Middle frontal gyrus (tissue), 1 donor: ENCODE measurements around the gene SAP30BP.
A peak's percentile ranks its signal among the peaks of the same experiment; 100 is the strongest.

Experiments used
- DNase-seq: peaks from one replicate; pipeline ENCODE4 v3.0.0-alpha.2; 2015; ENCODE audit warnings: low spot score; ENCODE audit errors: extremely low spot score

Gene SAP30BP

GRCh38 chr17:75646638-75646992 lies 20.5 kb upstream of the SAP30BP start:
- no peak for DNase-seq

- no peak for DNase-seq
Measured at GRCh38 chr17:75647061-75647460, 20.1 kb upstream of the SAP30BP start.

GRCh38 chr17:75647921-75648320 lies 19.2 kb upstream of the SAP30BP start:
- DNase-seq, result no peak

- DNase-seq, result no peak
Measured at GRCh38 chr17:75649687-75650086, 17.5 kb upstream of the SAP30BP start.

- DNase-seq, result no peak
Measured at GRCh38 chr17:75650874-75651273, 16.3 kb upstream of the SAP30BP start.

GRCh38 chr17:75652341-75652740 lies 14.8 kb upstream of the SAP30BP start:
- DNase-seq, result no peak

- no peak for DNase-seq
Measured at GRCh38 chr17:75652934-75653549, 14.1 kb upstream of the SAP30BP start.

GRCh38 chr17:75654176-75654575 lies 13.0 kb upstream of the SAP30BP start:
- DNase-seq, result no peak

GRCh38 chr17:75658237-75658636 lies 8.9 kb upstream of the SAP30BP start:
- no peak for DNase-seq

GRCh38 chr17:75661531-75661930 lies 5.6 kb upstream of the SAP30BP start:
- DNase-seq, result peak; percentile 53

- DNase-seq, result no peak
Measured at GRCh38 chr17:75662511-75662910, 4.6 kb upstream of the SAP30BP start.

- no peak for DNase-seq
Measured at GRCh38 chr17:75664099-75664549, 3.0 kb upstream of the SAP30BP start.

- no peak for DNase-seq
Measured at GRCh38 chr17:75665981-75666380, 1.2 kb upstream of the SAP30BP start.

- DNase-seq, result no peak
Measured at GRCh38 chr17:75667825-75668224, 687 bp downstream of the SAP30BP start.

- DNase-seq, result no peak
Measured at GRCh38 chr17:75668489-75668888, 1.4 kb downstream of the SAP30BP start.

- DNase-seq, result no peak
Measured at GRCh38 chr17:75670868-75671267, 3.7 kb downstream of the SAP30BP start.

- DNase-seq, result no peak
Measured at GRCh38 chr17:75672011-75672410, 4.9 kb downstream of the SAP30BP start.

- DNase-seq, result no peak
Measured at GRCh38 chr17:75673487-75673886, 6.3 kb downstream of the SAP30BP start.

- DNase-seq, result no peak
Measured at GRCh38 chr17:75676461-75676860, 9.3 kb downstream of the SAP30BP start.

GRCh38 chr17:75679706-75680211 lies 12.6 kb downstream of the SAP30BP start:
- no peak for DNase-seq

GRCh38 chr17:75680431-75680830 lies 13.3 kb downstream of the SAP30BP start:
- no peak for DNase-seq

GRCh38 chr17:75681289-75681688 lies 14.2 kb downstream of the SAP30BP start:
- DNase-seq, result no peak

GRCh38 chr17:75683583-75683982 lies 16.4 kb downstream of the SAP30BP start:
- DNase-seq, result no peak

- no peak for DNase-seq
Measured at GRCh38 chr17:75684249-75684648, 17.1 kb downstream of the SAP30BP start.
